GM19463 (cell line): ENCODE results near the gene CA6.
"Not testable (repeated sequence)": the region's sequence is repeated elsewhere in the genome, so short reads cannot be mapped to it uniquely, and the experiment has no call there.

ENCODE experiments used
- ATAC-seq: cut with Tn5 transposase; IDR thresholded peaks from one replicate; pipeline ENCODE4 v1.9.1; 2021; ENCODE audit warnings: mild to moderate bottlenecking, moderate library complexity; ENCODE audit not compliant: unreplicated experiment

Gene CA6

DNA sequence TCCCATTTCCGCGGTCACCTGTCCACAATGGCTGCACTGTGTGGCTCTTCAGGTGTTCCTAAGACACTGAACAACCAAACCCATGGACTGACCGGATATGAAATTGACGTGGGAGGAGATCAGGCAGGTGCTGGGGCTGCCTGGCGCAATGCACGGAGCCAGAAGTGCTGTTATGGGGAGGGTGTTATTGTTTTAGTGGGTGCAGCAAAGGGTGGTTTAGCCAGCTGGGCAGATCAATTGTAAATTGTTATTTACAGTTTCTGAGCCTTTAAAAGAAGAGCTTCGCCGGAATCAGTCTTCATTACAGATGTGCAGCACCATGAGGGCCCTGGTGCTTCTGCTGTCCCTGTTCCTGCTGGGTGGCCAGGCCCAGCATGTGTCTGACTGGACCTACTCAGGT lies at the start of gene CA6:
TSS of gene CA6 (plus strand) at position 301 of the 400 bp plus-strand sequence. CDS start at position 320, 19 bp downstream.
- ATAC-seq = no peak

DNA sequence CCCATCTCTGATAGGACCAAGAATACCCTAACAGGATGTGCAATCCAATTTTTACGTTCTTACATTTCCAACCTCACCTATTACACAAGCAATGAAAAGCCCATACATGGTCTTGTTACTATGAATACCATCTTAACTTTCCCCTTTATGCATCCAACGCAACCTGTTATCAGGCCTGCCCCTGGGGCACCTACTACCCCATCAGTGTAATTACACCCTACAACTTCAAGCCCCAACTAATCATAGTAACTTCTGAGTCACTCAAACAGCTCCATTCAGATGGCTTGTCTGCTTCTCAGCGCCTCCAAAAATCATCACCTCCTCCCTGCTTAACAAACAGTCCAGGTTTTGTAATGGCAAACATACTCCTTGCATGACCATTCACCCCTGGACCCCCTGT lies 48.9 kb upstream of the CA6 start:
- ATAC-seq = not testable (repeated sequence)

DNA sequence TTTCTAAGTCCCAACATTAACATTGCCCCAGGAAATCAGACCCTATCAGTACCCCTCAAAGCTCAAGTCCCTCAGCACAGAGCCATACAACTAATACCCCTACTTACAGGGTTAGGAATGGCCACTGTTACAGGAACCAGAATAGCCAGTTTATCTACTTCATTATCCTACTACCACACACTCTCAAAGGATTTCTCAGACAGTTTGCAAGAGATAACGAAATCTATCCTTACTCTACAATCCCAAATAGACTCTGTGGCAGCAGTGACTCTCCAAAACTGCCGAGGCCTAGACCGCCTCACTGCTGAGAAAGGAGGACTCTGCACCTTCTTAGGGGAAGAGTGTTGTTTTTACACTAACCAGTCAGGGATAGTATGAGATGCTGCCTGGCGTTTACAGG lies 48.2 kb upstream of the CA6 start:
- ATAC-seq = not testable (repeated sequence)

- ATAC-seq = not testable (repeated sequence)
Observed at GRCh38 chr1:8898418-8898817, 47.2 kb upstream of the CA6 start.

DNA sequence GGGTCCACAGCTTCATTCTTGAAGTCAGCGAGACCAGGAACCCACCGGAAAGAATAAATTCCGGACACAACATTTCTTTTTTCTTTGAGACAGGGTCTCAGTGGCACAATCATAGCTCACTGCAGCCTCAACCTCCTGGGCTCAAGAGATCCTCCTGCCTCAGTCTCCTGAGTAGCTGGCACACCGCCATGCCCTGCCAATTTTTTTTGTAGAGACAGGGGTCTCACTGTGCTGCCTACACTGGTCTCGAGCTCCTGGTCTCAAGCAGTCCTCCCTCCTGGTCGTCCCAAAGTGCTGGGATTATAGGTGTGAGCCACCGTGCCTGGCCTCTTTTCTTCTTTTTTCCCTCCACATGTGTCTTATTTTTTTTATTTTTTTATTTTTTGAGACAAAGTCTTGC lies 46.6 kb upstream of the CA6 start:
- ATAC-seq = no peak

DNA sequence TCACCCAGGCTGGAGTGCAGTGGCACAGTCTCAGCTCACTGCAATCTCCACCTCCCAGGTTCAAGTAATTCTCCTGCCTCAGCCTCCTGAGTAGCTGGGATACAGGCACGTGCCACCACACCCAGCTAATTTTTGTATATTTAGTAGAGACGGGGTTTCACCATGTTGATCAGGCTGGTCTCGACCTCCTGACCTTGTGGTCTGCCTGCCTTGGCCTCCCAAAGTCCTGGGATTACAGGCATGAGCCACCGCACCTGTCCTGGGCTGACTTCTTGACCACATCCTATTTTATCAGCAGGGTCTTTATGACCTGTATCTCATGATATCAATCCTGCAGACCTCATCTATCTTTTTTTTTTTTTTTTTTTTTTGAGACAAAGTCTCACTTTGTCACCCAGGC lies 45.0 kb upstream of the CA6 start:
- ATAC-seq = not testable (repeated sequence)

DNA sequence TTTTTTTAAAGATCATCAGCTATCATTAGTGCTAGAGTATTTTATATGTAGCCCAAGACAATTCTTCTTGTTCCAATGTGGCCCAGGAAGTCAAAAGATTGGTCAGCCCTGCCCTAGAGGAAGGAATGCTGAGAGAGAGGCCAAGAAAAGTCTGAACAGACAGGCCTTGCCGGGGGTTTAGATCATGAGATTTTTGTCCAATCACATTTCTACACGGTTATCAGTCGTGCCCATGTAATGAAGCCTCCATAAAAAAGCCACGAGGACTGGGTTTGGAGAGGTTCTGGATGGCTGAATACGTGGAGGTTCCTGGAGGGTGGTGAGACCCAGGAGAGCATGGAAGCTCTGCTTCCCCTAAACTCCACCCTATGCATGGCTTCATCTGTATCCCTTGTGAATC lies 42.9 kb upstream of the CA6 start:
- ATAC-seq = no peak

- no peak for ATAC-seq
Observed at GRCh38 chr1:8903410-8903809, 42.3 kb upstream of the CA6 start.

DNA sequence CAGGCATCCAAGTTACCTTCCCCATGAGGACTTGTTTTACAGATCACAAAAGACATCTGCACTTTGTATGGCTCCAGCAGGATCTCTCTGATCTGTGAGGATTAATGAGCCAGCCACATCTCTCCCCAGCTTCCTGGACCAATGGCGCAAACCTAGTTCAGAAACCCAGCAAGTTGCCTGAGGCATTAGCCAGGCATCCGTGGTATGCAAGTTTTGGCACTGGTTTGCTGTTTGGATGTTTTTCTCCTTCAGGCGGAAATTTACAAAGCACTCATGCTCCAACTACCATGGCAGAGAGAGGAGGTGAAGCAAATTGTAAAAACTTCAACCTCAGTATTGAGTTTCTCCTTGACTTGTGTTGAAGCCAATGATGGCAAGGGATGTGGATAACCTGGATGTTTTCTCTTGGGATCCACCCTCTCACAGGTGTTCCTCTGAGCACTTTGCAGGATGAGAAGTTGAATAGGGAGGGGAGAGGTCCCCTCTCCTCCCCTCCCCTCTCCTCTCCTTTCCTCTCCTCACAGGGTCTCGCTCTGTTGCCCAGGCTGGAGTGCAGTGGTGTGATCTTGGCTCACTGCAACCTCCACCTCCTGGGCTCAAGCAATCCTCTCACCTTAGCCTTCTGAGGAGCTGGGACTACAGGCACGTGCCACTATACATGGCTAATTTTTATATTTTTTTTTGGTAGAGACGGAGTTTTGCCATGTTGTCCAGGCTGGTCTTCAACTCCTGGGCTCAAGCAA lies 41.6 kb upstream of the CA6 start:
- ATAC-seq = no peak

GRCh38 chr1:8905582-8906191 lies 40.0 kb upstream of the CA6 start:
- no peak for ATAC-seq

GRCh38 chr1:8908388-8909151 lies 37.1 kb upstream of the CA6 start:
- ATAC-seq = no peak

- ATAC-seq = no peak
Observed at GRCh38 chr1:8910331-8910730, 35.3 kb upstream of the CA6 start.

DNA sequence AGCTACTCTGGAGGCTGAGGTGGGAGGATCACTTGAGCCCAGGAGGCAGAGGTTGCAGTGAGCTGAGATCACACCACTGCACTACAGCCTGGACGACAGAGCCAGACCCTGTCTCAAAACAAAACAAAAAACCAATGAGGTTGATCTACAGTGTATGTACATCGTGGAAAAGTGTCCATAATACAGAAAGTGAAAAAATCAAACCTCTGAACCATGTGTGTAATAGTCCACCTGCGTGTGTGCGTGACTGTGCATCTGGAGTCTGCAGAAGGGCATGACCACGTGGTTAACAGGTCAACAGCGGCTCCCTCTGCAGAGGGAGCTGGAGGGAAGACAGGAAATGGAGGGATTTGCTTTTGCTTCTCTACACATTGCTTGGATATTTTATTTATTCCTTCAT lies 34.8 kb upstream of the CA6 start:
- no peak for ATAC-seq

DNA sequence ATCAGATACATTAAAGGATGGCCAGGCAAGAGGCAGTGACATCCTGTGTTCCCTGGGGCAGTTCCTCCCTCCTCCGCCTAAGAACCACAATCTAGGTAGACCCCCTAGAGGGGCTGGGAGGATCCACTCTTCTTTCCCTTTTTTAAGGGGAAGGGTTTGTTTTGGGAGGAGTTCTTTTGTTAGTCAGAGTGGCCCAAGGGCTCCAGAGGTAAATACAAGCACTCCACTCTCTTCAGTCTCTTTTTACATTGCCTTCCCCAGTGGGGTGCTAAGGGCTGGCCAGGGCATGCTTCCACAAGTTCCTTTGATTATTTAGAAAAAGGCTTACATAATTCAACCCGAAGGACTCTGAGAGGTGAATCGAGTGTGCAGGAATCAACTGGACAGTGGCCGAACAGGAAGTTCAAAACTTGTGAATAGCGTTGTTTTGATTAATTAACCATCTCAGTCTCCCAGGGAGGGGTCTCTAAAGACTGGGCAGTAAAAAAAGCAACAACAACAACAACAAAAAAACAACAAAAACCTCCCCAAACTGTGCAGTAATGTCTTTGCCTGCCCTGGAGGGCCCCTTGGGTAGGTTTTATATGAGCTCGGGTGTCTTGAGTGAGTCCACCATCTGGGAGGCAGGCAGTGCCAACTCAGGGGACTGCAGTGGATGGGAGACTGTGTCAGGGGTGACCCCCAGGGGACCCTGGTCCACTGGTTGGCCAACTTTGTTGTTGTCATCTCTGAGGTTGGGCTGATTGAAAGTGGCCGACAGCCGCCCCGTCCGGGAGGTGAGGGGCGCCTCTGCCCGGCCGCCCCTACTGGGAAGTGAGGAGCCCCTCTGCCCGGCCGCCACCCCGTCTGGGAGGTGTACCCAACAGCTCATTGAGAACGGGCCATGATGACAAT lies 34.0 kb upstream of the CA6 start:
- ATAC-seq = no peak

DNA sequence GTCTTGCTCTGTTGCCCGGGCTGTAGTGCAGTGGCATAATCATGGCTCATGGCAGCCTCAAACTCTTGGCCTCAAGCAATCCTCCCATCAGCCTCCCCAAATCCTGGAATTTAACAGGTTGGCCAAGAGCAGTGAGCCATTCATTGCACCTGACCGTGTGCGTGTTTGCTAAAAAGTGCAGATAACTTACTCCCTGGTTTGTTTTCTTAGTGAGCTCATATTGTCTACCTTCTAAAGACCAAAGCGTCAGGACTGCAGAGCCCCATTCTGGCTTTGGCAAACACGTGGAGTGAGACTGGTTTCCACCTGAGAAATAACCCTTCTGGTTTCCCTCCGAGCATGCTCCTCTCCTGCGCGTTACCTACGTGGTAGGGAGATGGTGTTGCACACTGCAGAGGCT lies 32.2 kb upstream of the CA6 start:
- no peak for ATAC-seq

- no peak for ATAC-seq
Observed at GRCh38 chr1:8914466-8914865, 31.2 kb upstream of the CA6 start.

- no peak for ATAC-seq
Observed at GRCh38 chr1:8915446-8915845, 30.2 kb upstream of the CA6 start.

DNA sequence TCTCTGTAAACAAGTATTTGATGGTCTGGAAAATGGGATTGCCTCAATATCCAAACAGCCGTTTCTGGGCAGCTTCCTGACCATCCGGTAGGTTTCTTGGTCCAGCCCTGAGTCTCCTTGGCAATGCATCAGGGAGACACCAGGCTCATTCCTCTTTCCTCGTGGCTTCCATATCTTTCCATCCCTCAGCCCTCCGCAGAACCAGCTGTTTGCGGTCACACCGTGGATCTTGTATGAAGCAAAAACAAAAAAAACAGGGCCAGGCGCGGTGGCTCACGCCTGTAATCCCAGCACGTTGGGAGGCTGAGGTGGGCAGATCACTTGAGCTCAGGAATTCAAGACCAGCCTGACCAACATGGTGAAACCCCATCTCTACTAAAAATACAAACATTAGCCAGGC lies 28.1 kb upstream of the CA6 start:
- ATAC-seq = not testable (repeated sequence)

GRCh38 chr1:8922962-8923361 lies 22.7 kb upstream of the CA6 start:
- no peak for ATAC-seq

DNA sequence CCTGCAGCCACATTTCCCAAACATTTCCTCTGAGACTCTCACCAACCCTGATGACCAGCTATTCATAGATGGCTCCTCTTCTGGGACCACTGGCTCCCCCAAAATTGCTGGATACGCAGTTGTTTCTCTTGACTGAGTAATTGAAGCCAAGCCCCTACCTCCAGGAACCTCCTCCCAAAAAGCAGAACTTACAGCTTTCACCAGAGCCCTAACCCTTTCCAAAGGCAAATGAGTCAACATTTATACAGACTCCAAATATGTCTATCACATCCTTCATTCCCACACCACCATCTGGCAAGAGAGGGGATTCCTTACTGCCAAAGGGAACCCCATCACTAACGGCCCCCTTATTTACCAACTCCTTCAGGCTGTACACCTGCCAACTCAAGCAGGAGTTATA lies 20.3 kb upstream of the CA6 start:
- ATAC-seq = no peak

DNA sequence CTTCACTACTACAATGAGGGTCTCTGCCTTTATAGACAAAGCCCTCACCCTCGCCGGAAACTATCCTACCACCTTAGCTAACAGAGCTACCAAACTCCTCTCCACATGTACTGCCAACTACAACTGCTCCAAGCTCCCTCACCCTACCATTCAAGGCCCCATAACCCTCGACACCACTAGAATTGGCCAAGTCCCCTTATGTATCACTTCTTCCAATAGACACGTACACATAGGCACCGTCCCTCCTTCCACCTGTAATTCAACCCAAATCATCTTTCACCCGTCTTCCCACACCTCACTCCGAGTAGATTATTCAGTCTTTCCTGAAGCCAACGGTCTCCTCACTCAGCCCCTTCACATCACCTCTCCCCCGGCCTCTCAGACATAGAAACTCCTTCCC lies 19.7 kb upstream of the CA6 start:
- no peak for ATAC-seq
